ENCODE data around the gene TTBK1.

The TTBK1 gene

GRCh38 chr6:43223175-43223574 is 20.1 kb upstream of the TTBK1 start:
- DNase-seq: no peak

- DNase-seq: no peak
Measured at GRCh38 chr6:43226192-43226851, 17.0 kb upstream of the TTBK1 start.

DNA sequence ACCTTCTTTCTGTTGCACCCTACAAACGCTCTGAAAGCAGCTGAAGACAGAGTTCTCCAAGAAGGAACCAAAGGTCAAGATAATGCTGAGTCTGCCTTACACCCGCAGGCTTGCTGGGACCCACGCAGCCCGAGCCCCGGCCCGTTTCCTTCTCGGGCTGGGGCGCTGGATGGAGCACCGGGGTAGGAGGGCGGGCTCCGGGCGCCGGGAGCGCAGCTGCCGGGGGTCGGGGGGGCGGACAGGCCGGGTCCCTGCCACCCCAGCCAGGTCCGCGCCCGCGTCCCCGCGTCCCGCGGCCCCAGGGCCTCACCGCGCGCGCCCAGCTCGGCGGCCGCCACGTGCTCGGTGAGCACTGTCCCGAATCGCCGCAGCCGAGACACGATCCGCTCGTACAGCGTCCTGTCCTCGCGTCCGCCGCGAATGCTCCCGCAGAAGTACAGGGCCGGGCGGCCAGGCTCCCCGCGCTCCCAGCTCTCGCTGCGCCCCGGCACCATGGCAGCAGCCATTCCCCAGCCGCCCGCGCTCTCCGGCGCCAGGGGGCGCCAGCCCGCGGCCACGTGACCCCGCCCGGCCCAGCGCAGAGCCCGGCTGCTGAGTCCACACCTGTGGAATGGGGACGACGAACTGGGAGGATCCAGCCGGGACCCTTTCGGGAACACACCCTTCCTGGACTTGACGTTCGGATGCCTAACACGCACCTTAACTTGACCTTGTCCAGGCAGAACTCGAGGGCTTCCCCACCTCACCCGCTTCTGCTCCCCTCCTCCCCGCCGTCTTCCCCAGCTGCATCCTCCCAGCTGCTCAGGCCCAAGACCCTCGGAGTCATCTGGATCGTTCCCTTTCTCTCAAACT is 14.1 kb upstream of the TTBK1 start, which contains the start of gene DNPH1:
Gene DNPH1, minus strand, starts transcription at position 531 of the 852 bp plus-strand sequence. Its CDS starts 25 bp downstream, at position 506.
- DNase-seq: peak in 13 of 14 donors; percentile 35 to 85 (median 65)

DNA sequence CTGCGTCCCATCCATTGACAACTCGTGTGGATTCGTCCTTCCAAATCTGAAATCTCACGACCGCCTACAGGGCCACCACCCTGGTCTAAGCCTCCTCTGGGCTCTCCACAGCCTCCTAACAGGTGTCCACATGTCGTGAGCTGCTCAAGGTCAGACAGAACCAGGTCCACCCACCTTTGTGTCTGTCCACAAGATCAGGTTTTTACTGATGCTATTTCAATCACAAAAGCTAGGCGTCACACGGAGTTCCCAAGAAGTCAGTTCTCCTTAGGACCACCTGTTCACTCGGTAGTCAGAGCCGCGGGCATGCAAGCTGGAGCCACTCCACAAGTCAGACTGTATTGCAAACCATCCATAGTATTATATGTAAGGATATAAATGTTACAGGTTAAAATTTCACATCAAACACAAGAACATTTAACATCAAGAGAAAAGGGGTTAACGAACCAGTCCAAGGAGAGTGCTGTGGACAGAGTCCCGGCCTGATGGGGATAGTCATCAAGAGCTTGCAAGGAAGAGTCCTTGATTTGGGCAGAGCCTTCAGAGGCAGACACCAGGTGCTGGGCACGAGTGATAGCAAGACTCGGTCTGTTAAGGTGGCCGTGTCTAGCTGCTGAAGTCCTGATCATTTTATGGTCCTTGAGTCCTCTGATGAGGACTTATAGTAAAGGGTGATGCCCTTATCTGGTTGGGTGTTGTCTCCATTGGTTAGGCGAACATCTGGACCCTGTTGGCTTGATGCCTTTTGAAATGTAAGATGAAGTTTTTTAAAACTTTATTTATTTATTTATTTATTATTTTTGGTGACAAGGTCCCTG is 13.3 kb upstream of the TTBK1 start:
- DNase-seq: no peak

DNA sequence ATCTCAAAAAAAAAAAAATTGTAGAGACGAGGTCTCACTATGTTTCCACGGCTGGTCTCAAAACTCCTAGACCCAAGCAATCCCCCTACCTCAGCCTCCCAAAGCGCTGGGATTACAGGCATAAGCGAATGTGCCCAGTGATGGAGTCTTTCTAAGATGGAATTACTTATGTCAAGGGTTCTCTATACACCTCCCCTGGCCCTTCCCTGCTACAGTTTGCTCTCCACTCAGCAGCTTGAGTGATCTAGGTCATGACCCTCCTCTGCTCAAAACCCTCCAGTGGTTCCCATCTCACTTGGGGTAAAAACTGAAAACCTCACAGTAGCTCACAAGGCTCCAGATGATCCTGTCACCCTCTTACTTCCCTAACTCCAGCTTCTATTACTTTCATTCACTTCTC is 12.2 kb upstream of the TTBK1 start:
- no peak for DNase-seq

- no peak for DNase-seq
Measured at GRCh38 chr6:43231735-43232450, 11.4 kb upstream of the TTBK1 start.

DNA sequence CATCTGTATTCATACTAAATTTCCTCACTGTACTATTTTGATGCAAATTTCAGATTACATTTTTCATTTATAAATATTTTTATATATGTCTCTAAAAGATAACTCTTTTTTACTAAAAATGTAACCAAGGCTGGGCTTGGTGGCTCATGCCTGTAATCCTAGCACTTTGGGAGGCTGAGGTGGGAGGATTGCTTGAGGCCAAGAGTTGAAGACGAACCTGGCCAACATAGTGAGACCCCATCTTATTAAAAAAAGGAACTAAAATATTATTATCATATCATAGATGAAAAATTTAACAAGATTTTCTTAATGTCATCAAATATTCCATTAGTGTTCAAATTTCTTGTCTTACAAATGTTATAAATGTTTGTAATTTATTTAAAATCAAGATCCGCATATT is 7.4 kb upstream of the TTBK1 start:
- DNase-seq: no peak

DNA sequence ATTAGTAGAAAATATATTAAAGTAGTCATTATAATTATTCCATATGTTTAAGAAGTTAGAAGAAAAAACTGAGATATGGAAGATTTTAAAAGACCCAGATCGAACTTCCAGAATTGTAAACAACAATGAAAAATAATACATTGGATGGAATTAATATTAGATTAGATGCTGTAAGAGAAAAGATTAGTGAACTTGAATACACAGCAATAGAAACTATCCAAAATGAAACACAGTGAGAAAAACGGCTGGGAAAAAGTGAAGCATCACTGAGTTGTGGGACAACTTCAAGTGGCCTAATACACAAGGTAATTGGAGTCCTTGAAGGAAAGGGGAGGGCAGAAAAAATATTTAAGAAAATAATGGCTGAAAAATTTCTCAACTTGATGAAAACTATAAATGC is 4.2 kb upstream of the TTBK1 start:
- no peak for DNase-seq

- DNase-seq: no peak
Measured at GRCh38 chr6:43240950-43241349, 2.3 kb upstream of the TTBK1 start.

DNA sequence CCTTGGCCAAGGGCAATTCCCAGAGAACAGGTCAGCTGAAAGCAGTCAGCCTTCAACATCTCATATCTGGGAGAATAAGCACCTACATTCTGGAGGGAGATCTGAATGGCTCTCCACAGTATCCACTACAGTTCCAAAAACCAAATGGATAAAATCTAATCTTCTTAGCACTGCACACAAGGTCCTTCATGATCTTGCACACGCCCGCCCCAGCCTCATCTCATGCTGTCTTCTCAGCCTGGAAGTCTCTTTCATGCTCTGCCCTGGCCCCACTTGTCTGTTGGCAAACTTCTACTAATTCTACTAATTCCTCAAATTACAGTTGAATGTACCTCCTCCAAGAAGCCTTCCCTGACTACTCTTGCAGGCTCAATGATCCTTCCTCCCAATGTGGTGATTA is 1.8 kb upstream of the TTBK1 start:
- DNase-seq: no peak

GRCh38 chr6:43243664-43244321 is 512 bp downstream of the TTBK1 start:
- DNase-seq: peak in 1 of 14 donors; percentile 20

- peak in 10 of 14 donors; percentile 77 to 92 (median 86) for DNase-seq
Measured at GRCh38 chr6:43246301-43247113, 3.2 kb downstream of the TTBK1 start.

DNA sequence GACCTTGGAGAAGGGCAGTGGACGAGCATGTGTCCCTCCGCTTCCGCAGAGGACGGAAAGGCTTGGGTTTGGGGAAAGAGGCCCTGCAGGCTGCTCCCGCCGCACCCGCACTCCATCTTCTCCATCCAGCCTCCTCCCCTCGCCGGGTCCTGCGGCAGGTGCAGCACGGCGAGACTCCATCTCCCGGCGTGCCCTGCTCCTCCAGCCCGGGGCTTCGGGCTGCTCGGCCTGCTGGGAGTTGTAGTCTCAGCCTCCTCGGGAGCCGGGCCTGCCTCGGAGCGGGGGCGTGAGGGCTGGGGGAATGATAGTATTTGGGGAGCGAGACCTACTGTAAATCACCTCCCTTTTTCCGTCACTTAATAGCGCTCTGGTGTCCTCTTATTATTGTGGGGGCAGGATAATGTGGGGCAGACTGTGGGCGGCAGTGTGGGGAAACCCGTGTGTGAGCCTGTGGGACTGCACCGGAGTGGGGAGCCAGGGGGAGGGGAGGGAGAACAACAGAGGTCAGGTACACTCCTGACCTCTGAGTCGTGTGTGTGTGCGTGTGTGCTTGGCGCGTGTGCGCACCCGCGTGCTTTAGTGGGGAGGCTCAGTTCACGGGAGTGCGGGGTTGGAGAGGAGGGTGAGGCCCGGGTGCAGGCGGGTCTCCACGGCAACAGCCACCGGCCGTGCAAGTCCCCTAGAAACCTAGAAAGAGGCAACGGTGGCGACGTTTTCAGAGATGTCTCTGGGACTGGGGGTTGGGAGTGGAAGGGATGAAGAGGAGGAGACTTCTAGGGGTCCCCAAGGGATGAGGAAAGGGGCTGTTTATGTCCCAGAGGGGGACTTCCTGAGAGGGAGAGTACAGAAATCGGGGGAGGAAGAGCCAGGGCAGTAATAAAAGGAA is 4.1 kb downstream of the TTBK1 start:
- peak in 12 of 14 donors; percentile 77 to 92 (median 86) for DNase-seq

DNA sequence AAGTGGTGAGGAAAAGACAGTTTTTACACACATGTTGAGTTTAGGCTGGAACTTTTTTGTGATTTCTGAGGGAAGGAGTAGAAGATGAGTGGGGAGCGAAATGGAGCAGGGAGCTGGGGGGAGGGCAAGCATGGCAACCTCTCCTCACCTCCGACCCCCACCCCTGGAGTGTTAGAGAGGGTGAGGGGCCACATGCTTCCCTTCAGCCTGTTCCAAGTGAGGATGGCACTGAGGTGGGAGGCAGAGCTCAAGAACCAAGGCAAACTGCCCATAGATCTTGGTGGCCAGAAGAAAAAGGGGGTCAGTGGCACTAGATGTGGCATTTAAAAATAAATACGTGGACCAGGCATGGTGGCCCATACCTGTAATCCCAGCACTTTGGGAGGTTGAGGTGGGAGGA is 4.8 kb downstream of the TTBK1 start:
- no peak for DNase-seq

GRCh38 chr6:43248791-43249190 is 5.5 kb downstream of the TTBK1 start:
- DNase-seq: no peak

- no peak for DNase-seq
Measured at GRCh38 chr6:43250992-43251373, 7.7 kb downstream of the TTBK1 start.

GRCh38 chr6:43253401-43253800 is 10.1 kb downstream of the TTBK1 start:
- no peak for DNase-seq

DNA sequence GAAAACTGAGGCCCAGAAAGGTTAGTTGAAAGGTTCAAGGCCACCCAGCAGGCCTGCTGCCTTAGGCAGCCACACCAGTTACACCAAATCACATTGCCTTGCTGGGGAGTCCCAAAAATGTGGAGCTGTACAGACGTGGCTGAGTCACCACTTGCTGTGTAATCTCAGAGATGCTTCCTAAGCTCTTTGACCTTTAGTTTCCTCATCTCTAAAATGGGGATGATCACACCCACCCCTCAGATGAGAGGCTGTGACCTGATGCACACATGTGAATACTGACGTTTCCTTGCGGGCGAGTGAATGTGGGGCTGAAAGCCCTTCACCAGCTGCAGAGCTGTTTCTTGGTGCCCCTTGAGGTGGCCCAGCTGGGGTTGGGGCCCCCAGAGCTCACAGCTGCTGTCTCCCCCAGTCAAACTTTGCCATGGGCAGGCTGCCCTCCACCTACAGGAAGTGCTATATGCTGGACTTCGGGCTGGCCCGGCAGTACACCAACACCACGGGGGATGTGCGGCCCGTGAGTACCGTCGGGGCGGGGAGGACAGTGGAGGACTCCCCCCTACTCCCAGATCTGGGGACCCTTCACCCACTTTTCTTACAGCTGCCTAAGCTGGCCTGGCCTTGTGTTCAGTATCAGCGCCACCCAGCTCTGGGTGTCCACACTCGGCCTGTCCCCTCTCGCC is 11.0 kb downstream of the TTBK1 start:
- DNase-seq: no peak

DNA sequence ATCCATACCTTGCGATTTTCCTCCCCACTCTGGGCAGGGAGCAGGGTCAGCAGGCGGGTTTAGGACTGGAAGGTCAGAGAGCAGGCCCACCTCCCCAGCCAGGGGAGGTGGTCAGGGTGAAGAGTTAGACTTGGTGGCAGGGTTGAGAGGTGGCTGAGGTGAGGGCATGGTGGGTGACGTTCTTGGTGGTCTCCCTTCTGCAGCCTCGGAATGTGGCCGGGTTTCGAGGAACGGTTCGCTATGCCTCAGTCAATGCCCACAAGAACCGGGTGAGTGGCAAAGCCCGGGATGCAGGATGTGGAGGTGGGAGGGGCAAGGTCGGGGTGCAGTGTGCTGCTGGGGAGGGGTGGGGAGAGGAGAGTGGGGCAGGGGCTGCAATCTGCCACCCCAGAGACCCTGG is 11.6 kb downstream of the TTBK1 start:
- no peak for DNase-seq

Data from C1 segment of cervical spinal cord (tissue), 14 donors.